Activated CD8-positive, alpha-beta memory T cell treated with anti-CD3 and anti-CD28 coated beads, Interleukin-2, amount 50 U/mL, for 48 hours (primary cell): ENCODE data around the gene LCN12.
A peak's percentile ranks its signal among the peaks of the same experiment; 100 is the strongest.
"Not testable (repeated sequence)": the region's sequence is repeated elsewhere in the genome, so short reads cannot be mapped to it uniquely, and the experiment has no call there.

Experiments
- DNase-seq: peaks from one replicate; pipeline ENCODE4 v3.0.0-alpha.2; 2020

Gene LCN12

DNA sequence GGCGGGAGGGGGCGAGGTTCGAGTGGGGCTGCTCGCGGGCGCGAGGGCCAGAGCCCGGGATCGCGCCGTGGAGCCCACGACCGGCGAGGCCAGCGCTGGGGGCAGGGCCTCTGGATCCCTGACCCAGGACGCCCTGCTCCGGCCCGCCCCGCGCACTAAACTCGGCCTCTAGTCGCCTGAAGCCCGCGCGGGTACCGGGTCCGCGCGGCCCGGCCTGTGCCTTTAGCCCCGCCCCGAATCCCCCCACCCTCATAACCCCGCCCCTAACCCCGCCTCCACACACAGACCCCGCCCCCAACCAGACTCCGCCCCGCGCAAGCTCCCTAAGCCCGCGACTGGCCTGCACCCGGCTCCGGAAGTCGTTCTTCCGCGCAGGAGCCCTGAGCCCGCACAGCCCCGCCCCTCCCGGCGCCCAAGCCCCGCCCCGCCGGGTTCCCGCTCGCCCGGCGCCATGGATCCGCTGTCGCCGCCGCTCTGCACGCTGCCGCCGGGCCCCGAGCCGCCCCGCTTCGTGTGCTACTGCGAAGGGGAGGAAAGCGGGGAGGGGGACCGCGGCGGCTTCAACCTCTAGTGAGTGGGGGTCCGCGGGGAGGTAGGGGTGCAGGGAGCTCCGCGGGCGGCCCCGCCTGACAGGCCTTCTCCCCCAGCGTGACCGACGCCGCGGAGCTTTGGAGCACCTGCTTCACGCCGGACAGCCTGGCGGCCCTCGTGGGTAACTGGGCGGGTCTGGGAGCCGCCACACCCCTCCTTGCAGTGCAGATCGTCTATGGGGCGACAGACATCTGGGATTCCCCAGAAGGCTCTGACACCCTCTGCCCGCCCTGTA, 40.1 kb downstream of the LCN12 start, which contains the start of gene PAXX:
Gene PAXX (plus strand): TSS at position 430 of the 826 bp plus-strand sequence. CDS start 22 bp downstream, at position 452.
- peak; percentile 97 for DNase-seq

DNA sequence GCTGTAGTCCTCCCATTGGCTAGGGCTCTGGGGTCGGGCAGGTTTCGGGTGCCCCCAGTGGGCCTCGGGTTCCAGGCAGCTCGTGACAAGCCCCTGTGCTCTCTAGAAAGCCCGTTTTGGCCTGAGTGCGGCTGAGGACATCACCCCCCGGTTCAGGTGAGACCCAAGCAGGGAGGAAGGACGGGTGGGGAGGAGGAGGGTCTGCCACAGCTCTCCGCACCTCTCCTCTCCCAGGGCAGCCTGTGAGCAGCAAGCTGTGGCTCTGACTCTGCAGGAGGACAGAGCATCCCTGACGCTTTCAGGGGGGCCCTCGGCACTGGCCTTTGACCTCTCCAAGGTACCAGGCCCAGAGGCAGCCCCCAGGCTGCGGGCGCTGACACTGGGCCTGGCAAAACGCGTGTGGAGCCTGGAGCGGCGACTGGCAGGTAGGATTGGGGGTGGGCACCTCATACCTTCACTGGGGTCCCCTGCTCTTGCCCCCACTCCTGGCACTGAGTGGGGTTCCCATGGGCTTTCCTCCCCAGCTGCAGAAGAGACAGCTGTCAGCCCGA, 40.8 kb downstream of the LCN12 start:
- no peak for DNase-seq

DNA sequence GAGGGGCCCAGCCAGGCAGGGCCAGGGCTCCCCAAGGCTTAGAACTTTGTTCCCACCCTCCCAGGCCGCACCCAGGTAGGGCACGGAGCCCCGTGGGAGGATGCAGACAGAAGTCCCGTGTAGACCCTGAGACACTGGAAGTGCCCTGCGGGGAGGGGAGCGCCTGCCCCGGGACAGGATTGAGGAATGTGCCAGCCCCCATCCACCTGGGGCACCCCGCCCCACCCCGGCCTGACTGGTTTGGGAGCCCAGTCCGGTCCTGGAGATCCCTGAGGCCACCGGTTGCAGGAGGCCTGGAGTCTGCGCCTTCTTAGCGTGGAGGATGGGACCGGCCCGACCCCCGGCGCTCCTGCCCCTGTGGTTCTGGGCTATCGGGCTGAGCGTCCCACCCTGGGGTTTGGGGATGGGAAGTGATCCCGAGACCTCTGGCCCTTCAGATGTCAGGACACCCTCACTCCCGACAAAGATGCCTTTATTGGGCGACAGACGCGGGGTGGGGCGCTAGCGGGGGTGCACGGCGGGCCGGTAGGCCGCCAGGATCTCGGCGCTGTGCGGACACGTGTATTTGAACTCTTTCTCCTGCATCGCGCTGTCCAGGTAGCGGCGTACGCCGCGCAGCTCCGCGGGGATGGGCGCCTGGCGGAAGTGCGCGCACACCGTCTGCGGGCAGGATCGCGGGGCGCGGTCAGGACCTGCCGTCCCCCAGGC, 42.3 kb downstream of the LCN12 start:
- DNase-seq, result no peak

DNA sequence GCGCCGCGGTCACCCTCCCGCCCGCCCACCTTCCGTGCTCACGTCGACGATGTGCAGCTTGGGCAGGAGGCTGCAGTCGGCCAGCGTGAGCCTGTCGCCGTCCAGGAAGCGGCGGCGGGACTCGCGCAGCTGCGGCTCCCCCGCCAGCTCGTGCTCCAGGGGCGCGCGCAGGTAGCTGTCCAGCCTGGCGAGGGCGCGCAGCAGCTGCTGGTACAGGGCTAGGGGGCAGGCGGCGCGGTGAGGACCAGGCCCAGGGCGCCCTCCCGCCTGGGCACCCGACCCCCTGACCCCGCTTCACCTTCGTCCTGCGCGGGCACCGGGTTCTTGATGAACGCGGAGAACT, 42.8 kb downstream of the LCN12 start:
- DNase-seq, result no peak

DNA sequence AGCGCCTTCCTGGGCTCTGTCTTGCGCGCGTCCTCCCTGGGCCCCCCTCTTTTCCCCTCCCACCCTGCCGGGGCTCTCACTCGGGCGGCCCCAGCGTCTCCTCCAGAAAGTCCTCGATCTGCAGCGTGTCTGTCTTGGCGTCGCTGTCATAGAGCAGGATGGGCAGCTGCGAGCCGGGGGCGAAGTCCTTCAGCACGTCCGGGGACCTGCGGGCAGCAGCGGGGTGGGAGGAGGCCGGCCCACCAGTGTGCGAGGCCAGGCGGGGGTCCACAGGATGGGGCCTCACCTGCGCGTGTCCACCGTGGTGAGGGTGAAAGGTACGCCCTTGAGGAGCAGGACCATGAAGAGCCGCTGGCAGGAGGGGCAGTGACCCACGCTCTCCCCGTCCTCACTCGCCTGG, 43.3 kb downstream of the LCN12 start:
- no peak for DNase-seq

DNA sequence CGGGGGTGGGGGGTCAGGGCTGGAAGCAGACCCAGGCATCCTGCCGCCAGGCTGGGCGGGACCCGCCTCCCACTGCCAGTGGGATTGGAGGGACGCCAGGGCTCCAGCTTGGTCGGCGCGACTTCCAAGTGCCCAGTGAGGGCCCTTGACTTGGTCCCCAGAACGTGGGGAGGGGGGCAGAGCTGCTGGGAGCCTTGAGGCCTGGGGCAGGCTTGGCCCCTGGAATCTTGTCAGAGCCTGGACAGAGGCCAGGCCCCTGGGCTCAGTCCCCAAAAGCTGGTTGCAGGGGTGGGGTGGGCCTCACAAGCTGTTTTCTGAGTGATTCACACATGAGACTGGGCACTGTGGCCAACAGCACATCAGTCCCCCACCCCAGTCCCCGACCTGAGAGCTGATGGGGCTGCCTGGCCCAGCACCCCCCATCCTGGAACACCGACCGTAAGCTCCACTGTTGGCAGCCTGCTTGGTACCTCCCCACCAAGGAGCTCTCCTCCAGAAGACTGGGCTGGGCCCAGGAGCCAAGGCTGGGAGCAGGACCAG, 43.8 kb downstream of the LCN12 start:
- DNase-seq, result no peak

DNA sequence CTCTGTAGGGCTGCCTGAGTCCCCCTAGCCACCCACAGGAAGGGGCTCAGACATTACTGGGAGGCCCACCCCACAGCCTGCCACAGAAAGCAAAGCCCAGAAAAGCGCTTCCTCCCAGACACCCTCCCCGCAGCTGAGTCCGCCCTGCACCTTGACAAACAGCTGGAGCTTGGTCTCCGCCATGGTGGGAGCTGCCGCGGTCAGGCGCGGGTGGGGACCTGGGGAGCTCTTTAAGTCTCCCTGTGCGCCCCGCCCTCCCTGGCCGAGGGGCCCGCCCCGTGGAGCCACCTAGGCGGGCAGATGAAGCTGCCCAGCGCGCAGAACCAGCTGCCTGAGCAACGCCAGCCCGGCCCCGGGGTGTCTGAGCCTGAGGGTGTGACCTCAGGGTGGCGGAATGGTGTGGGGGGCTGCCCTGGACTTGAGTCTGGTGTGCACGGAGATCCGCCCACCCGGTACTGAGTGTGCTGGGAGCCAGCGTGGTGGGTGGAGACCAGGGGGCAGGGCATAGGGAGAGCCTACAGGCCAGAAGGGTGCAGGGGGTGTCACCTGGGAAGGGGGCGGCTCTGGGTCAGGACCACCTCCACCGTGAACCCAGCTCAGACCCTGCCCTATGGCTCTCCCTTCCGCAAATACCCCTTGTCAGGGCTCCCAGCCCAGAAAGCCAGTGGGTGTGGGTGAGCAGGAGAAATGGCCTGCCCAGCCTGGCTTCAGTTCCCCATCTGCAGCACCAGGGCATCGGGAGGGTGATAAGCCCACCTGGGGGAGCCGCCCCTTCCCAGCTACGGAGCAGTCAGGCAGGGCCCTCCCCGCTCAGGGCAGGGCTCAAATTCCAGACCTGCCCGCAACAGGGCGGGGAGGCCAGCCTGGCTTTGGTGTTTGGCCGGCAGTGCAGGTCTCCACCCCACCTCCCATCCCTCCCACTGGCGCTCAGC, 44.6 kb downstream of the LCN12 start, which contains the start of gene CLIC3:
Gene CLIC3 (minus strand): TSS at position 208 of the 932 bp plus-strand sequence. CDS start 25 bp downstream, at position 183.
- DNase-seq, result peak; percentile 73

DNA sequence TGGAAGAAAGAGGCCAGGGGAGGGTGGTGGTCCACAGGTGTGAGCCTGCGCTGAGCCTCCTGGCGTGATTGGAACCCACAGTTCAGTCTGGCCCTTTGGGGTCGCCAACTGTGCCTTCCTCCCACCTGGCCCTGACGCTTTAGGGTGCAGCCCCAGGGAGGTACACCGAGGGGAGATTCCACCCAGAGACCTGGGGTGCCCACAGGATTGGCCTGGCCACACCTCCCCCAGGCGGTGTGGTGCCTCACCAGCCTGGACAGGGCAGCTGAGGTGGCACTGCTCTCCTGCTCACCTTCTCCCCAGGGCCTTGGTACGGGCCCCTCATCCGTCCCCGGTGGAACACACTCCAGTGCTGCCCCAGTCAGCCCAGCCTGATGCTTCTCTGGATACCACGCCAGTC, 45.3 kb downstream of the LCN12 start:
- no peak for DNase-seq

DNA sequence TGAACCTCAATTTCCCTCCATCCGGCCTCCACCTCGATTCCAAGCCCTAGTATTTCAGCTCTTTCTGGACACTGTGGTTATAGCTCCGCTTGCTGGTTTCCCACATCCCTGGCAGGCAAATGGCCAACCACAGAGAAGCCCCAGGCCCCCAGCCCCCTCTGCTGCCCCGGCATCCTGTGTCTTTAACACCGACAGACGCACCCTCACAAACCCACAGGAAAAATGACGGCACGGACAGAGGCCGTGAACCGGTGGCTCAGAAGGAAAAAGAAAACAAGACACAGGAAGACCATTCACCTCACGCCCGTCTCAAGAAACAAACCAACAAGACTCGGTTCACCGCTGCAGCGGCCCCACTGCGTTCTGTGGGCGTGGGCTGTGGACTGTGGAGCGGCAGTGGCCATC, 45.8 kb downstream of the LCN12 start:
- no peak for DNase-seq

DNA sequence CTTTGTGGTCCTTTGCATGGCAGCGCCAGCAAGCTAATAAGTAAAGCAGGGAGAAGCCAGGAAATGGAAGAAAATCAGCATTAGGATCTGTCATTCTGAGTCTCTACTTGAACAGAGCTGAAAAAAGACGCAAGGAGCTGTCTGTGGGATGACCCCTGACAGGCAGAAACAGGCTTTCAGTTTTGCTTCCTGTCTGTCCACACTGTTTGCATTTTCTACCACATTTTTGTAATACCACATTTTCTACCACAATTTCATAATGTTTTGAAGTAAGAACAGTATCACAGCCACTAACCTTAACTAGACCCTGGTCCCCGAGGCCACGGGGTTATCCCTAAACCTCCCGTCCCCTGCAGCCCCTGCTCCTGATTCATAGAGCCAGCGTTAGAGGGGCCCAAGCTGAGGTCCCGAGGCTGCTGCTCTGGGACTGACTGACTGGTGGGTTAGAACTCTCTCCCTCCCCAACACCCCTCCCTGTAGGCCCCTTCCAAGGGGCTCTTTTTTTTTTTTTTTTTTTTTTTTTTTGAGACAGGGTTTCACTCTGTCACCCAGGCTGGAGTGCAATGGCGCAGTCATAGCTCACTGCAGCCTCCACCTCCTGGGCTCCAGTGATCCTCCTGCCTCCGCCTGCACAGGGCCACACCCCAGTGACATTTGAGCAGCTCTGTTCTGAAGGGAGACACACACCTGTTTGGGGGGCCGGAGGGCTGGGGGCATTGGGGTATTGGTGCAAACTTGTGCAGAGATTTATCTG, 48.3 kb downstream of the LCN12 start:
- peak; percentile 76 for DNase-seq

DNA sequence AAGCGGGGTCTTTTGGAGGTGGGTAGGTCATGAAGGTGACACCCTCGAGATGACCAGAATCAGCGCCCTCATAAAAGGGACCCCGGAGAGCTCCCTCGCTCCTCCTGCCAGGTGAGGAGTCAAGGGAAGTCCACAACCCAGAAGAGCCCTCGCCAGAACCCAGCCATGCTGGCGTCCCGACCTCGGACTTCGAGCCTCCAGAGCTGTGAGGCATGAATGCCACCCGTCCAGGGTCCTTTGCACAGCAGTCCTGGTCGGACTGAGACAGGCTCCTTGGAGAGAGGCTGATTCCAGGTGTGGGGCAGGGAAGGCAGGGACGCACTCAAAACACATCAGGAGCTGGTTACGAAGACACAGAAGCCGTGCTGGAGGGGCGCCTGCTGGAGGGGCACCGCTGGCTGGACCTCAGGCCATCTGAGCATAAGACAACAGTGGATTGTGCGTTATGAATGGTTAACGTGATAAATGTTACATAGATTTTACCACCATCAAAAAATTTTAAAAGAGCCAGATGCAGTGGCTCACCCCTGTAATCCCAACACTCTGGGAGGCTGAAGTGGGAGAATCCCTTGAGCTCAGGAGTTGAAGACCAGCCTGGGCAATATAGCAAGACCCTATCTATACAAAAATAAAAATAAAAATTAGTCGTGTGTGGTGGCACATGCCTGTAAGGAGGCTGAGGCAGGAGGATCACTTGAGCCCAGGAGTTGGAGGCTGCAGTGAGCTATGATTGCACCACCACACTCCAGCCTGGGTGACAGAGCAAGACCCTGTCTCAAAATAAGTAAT, 50.0 kb downstream of the LCN12 start:
- no peak for DNase-seq

DNA sequence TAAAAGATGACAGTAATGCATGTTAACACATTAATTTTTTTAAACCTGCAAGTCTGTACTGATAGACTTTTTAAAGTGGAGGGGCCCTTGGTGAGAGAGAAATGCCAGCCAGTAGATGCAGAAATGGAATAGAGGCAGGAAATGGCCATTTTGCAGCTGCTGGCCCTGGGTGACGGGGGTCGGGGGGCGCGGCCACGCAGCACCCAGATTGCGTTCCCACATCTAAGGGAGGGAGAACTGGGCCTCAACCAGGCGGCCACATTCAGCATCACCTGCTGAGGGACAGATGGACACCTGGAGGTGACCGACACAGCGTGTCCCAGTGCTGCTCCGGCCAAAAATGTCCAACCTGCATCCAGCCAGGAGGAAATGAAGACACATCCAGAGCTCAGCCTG, 50.6 kb downstream of the LCN12 start:
- no peak for DNase-seq

DNA sequence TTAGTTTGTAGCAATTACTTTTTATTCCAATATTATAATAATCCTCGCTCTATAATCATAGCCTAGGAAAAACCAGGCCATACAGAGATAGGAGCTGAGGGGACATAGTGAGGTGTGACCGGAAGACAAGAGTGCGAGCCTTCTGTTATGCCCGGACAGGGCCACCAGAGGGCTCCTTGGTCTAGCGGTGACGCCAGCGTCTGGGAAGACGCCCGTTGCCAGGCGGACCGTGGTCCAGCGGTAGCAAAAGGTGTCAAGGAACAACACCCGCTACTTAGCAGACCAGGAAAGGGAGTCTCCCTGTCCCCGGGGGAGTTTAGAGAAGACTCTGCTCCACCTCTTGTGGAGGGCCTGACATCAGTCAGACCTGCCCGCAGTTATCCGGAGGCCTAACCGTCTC, 52.2 kb downstream of the LCN12 start:
- DNase-seq, result not testable (repeated sequence)
